Hepatocyte (in vitro differentiated cells): ENCODE data around the gene YWHAQ.

ENCODE experiments used
- CTCF ChIP-seq: fragments of 200-600 bp; sonication (generic); IDR thresholded peaks from 2 replicates; pipeline ENCODE4 v1.5.1; 2016; ENCODE audit warnings: antibody characterized with exemption, mild to moderate bottlenecking; ENCODE audit not compliant: poor library complexity
- EZH2 ChIP-seq: fragments of 200-600 bp; sonication (generic); IDR thresholded peaks from 2 replicates; pipeline ENCODE4 v1.6.1; 2016; ENCODE audit warnings: antibody characterized with exemption, mild to moderate bottlenecking, borderline replicate concordance

GRCh38 chr2:9673914-9674481 lies 43.2 kb upstream of the YWHAQ start:
- no peak for TF ChIP-seq CTCF
- no peak for TF ChIP-seq EZH2
